Thymus (tissue), 2 donors: ENCODE data around the gene NAALAD2. TPM values are rescaled to one million over a fixed set of nuclear protein-coding genes. Genes with fewer than 3 reads are reported as not detected.

Experiments
- polyA plus RNA-seq: library from polyadenylated mRNA; stranded (reverse); fragments of 200-250 nt; gene quantifications from one replicate; pipeline ENCODE4 v1.2.3, GENCODE V29; 2013
- total RNA-seq: library from RNA; stranded (reverse); fragments of 120-200 nt; gene quantifications from one replicate; pipeline ENCODE4 v1.2.4, GENCODE V29; 2013
- donor health status: healthy.

Gene NAALAD2
- total and polyA plus RNA-seq, 2 donors: 0.23 to 0.47 TPM

Other genes with a start within 250 kb of the NAALAD2 start
- not detected for gene TRIM49D1, start 212.4 kb upstream of the NAALAD2 start, total RNA-seq
- not detected for gene TRIM49D1, start 212.4 kb upstream of the NAALAD2 start, polyA plus RNA-seq
- gene TRIM49D2, start 210.6 kb upstream of the NAALAD2 start, total RNA-seq: not detected
- gene TRIM49D2, start 210.6 kb upstream of the NAALAD2 start, polyA plus RNA-seq: 0.23 TPM
- gene TRIM64, start 168.6 kb upstream of the NAALAD2 start, total RNA-seq: not detected
- gene TRIM64, start 168.6 kb upstream of the NAALAD2 start, polyA plus RNA-seq: not detected
- gene TRIM49C, start 103.6 kb upstream of the NAALAD2 start, total RNA-seq: not detected
- 0.16 TPM for gene TRIM49C, start 103.6 kb upstream of the NAALAD2 start, polyA plus RNA-seq
- not detected for gene UBTFL1, start 48.7 kb upstream of the NAALAD2 start, total RNA-seq
- not detected for gene UBTFL1, start 48.7 kb upstream of the NAALAD2 start, polyA plus RNA-seq
- gene CHORDC1, start 88.4 kb downstream of the NAALAD2 start, total RNA-seq: 39.3 TPM
- gene CHORDC1, start 88.4 kb downstream of the NAALAD2 start, polyA plus RNA-seq: 49.3 TPM